HepG2 (cell line): ENCODE measurements around the gene ENTPD2. TPM values are rescaled to one million over a fixed set of nuclear protein-coding genes. Genes with fewer than 3 reads are reported as not detected.

Source experiments
- ATAC-seq: fragments of 200-7000 bp; cut with Tn5 transposase; 3 replicates; pipeline ENCODE4 v1.9.1; 2020; ENCODE audit warnings: mild to moderate bottlenecking, moderate library complexity
- BruUV-seq: library from RNA; stranded (reverse); fragments of 400-500 nt; replicated peaks from 2 replicates; lab custom pipeline; 2021; lab: Mats Ljungman, UMichigan
- CTCF ChIA-PET: fragments of 300-600 bp; formaldehyde crosslinking; extraction: SDS; loops from one replicate; lab custom pipeline; 2021; ENCODE audit warnings: low total read pairs, inconsistent platforms, low intra/inter-chr PET ratio; lab: Yijun Ruan, JAX
- POLR2A ChIA-PET: fragments of 350-600 bp; sonication (Branson Sonifier 250); formaldehyde crosslinking; loops from one replicate; lab custom pipeline; 2020; ENCODE audit warnings: antibody characterized with exemption, inconsistent platforms; lab: Yijun Ruan, JAX
- DNase-seq: peaks from one replicate; pipeline ENCODE4 v3.0.0-alpha.2; 2015; ENCODE audit warnings: low spot score
- FAIRE-seq: peaks from 3 replicates; lab custom pipeline; 2011; peaks lifted over from hg19 to GRCh38; lab: Jason Lieb, UNC
- H2AFZ ChIP-seq: one replicate; pipeline ENCODE4 v1.6.1; 2011; ENCODE audit warnings: low read length, inconsistent platforms
- H3K27ac ChIP-seq: fragments of 300-600 bp; 3 replicates; pipeline ENCODE4 v1.8.0; 2011; ENCODE audit warnings: mixed run types, mild to moderate bottlenecking, mixed read lengths, low read length, inconsistent platforms; ENCODE audit not compliant: insufficient read depth; ENCODE audit errors: extremely low read length
- H3K27me3 ChIP-seq, 2 experiments: fragments of 200-600 bp in 1 of 2; 2 replicates in 1 of 2; 3 replicates in 1 of 2; pipeline versions ENCODE4 v1.6.0 to v1.8.0; 2011; ENCODE audit warnings: low read length in 2 of 2, mild to moderate bottlenecking in 2 of 2, moderate library complexity in 2 of 2, inconsistent platforms in 1 of 2; ENCODE audit not compliant: insufficient read depth in 2 of 2, control insufficient read depth in 1 of 2
- H3K36me3 ChIP-seq, 2 experiments: fragments of 200-600 bp in 1 of 2; replicated peaks in 1 of 2; 2 replicates in 1 of 2; 3 replicates in 1 of 2; pipeline versions ENCODE4 v1.5.1 to v1.8.0; 2011; ENCODE audit warnings: low read length in 2 of 2, inconsistent platforms in 1 of 2; ENCODE audit not compliant: insufficient read depth in 2 of 2, control insufficient read depth in 1 of 2
- H3K4me1 ChIP-seq: 2 replicates; pipeline ENCODE4 v1.5.1; 2012; ENCODE audit warnings: low read length, inconsistent platforms; ENCODE audit not compliant: insufficient read depth
- H3K4me2 ChIP-seq: 2 replicates; pipeline ENCODE4 v1.6.0; 2011; ENCODE audit warnings: low read depth, low read length, inconsistent platforms
- H3K4me3 ChIP-seq, 3 experiments: fragments of 200-600 bp in 1 of 3; sonication (generic), shearing (Covaris generic) in 1 of 3; replicated peaks in 1 of 3; 2 replicates each; pipeline ENCODE4 v1.5.1; 2011 to 2016; ENCODE audit warnings: low read length in 3 of 3, inconsistent platforms in 2 of 3, low read depth in 2 of 3, mild to moderate bottlenecking in 2 of 3, control low read depth in 1 of 3, mixed read lengths in 1 of 3; ENCODE audit not compliant: insufficient read depth in 1 of 3
- H3K79me2 ChIP-seq: one replicate; pipeline ENCODE4 v1.6.1; 2011; ENCODE audit warnings: low read length, inconsistent platforms; ENCODE audit not compliant: insufficient read depth
- H3K9ac ChIP-seq: 2 replicates; pipeline ENCODE4 v1.6.0; 2011; ENCODE audit warnings: mild to moderate bottlenecking, low read depth, low read length, inconsistent platforms; ENCODE audit not compliant: insufficient read depth
- H3K9me3 ChIP-seq: 2 replicates; pipeline ENCODE4 v1.5.1; 2012; ENCODE audit warnings: mild to moderate bottlenecking, low read length
- H4K20me1 ChIP-seq: 2 replicates; pipeline ENCODE4 v1.6.0; 2011; ENCODE audit warnings: inconsistent platforms, mild to moderate bottlenecking, low read length, moderate library complexity; ENCODE audit not compliant: insufficient read depth
- AHR ChIP-seq: IDR thresholded peaks from 2 replicates; pipeline ENCODE4 v1.6.1; 2018; ENCODE audit warnings: missing genetic modification reagents, missing compliant biosample characterization
- RARA ChIP-seq: IDR thresholded peaks from 2 replicates; pipeline ENCODE4 v1.6.1; 2016; ENCODE audit warnings: missing genetic modification reagents, missing compliant biosample characterization
- WGBS: methylation state at CpG from one replicate; pipeline ENCODE4 v1.1.6; 2017; ENCODE audit warnings: low lambda C conversion rate; 5-methylcytosine and 5-hydroxymethylcytosine counted together
- in situ Hi-C: cut with HindIII; loops from 2 replicates; pipeline ENCODE4 v1.10.0; 2017; ENCODE audit warnings: low pct_unique_long_range_greater_than_20kb; ENCODE audit not compliant: extremely low pct_ligation_motif_present
- intact Hi-C: fragments of 100-400 bp; cut with micrococcal nuclease; formaldehyde crosslinking; loops from one replicate; pipeline ENCODE4 v1.10.0; 2022; ENCODE audit not compliant: unreplicated experiment
- polyA plus RNA-seq, 8 experiments: library from polyadenylated mRNA; depleted of rRNA in 3 of 8; stranded (reverse) in 7 of 8; unstranded in 1 of 8; fragments of >200 nt; fragmentation: Illumina TruSeq in 4 of 8; extraction: Trizol in 4 of 8; gene quantifications; 2 replicates each; pipeline versions ENCODE4 v1.2.1 to v1.2.3, GENCODE V29; 2011 to 2016; ENCODE audit warnings: low read depth in 4 of 8, missing spikeins in 1 of 8, mixed read lengths in 1 of 8; ENCODE audit not compliant: insufficient read depth in 1 of 8
- total RNA-seq, 5 experiments: library from RNA; depleted of rRNA; stranded (reverse); fragments of >200 nt; fragmentation: Illumina TruSeq; extraction: Trizol; gene quantifications; 2 replicates each; pipeline ENCODE4 v1.2.3, GENCODE V29; 2016; ENCODE audit warnings: low read depth in 1 of 5
- TF ChIP-seq, protein P1 (sequence below): sonication (generic); formaldehyde crosslinking; IDR thresholded peaks from 2 replicates; pipeline ENCODE4 v1.8.0; 2022; ENCODE audit warnings: missing genetic modification reagents, mild to moderate bottlenecking, inconsistent platforms, borderline replicate concordance
- TF ChIP-seq, protein P2 (sequence below), 2 experiments: fragments of 450-650 bp in 1 of 2; sonication (generic) in 1 of 2; formaldehyde crosslinking in 1 of 2; IDR thresholded peaks; 2 replicates each; pipeline versions ENCODE4 v1.6.1 to v1.8.0; 2016 to 2022; ENCODE audit warnings: antibody characterized with exemption in 1 of 2, mild to moderate bottlenecking in 1 of 2, missing genetic modification reagents in 1 of 2
- TF ChIP-seq, protein P3 (sequence below): IDR thresholded peaks from 2 replicates; pipeline ENCODE4 v1.6.1; 2016; ENCODE audit warnings: missing genetic modification reagents, missing compliant biosample characterization

The ENTPD2 gene
- total and polyA plus RNA-seq, 2 of the 13 experiments (the other 11 are each of a cell fraction or from before 2014, with no cell fraction given), result 0.95 to 3.2 TPM

DNA sequence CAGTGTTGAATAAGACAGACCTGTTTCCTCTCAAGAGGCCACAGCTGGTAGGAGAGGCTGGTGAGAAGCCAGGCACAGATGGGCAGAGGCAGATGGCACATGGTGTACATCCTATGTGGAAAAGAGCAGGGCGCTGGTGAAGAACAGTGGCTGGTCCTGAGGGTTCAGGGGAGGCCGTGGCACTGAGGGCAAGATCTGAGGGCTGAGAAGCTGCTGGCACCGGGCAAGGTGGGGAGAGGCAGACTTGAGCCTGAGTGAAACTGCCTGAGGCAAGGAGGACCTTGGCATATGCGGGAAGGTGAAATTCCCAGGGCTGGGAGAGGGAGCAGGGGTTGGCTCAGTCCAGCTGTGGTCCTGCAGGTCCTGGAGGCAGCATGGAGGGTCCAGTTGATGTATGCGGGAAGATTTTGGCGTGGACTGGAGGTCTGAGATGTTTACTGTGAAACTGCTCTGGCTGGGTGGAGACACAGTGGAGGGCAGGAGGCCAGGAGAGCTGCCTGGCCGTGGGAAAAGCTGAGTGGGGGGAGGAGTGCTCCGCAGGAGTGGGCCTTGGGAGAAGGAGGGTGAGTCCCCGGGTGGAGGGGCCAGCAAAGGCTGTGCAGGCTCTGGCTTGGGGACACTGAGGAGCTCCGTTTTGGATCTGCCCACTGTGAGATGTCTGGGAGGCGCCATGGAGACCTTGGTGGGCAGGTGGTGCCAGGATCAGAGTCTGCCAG lies 35.5 kb upstream of the ENTPD2 start:
- BruUV-seq, result no TSS peak
- no peaks in the 10 kb centered on the region for H3K9me3 ChIP-seq
- WGBS, result 91% methylated on average over 11 of the region's 11 CpGs
- no peaks in the 10 kb centered on the region for H4K20me1 ChIP-seq
- no peak overlapping the region for H3K4me3 ChIP-seq
- no peaks in the 10 kb centered on the region; a peak in 1 of 5 replicates for H3K27me3 ChIP-seq
- H3K9ac ChIP-seq, result no peak overlapping the region
- H3K27ac ChIP-seq, result no peak overlapping the region
- ATAC-seq, result no peak
- CTCF ChIA-PET, result no interaction called here
- POLR2A ChIA-PET, result no interaction called here
- in situ Hi-C loops (no loop called here), intact Hi-C loops (no loop called here)
- TF ChIP-seq RARA (CRISPR knock-in tag), result no peak
- peaks cover 8% of the 10 kb centered on the region for H3K79me2 ChIP-seq
- FAIRE-seq, result no peak
- H3K36me3 ChIP-seq, result peaks cover 3 to 11% of the 10 kb centered on the region in 2 experiments; a peak in 2 of 5 replicates
- no peak for DNase-seq
- no peak overlapping the region for H2AFZ ChIP-seq
- no peak overlapping the region for H3K4me2 ChIP-seq
- H3K4me1 ChIP-seq, result peaks cover 42% of the 10 kb centered on the region

DNA sequence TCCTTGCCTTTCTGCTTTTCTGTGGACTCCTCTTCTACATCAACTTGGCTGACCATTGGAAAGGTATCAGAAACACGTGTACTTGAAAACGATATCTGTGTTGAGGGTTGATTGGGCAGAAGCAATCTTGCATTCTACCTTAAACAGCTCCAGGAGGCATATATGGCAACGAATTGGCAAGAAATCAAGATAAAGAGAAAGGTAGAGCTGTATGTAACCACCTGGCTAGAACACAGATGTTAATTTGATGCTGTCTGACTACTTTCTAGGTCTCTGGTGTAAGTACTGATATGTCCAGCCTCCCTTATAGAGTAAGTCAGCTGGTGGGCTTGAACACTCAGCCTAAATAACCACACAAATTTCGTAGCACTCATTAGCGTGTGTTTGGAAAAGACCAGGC lies 34.3 kb upstream of the ENTPD2 start:
- ChIA-PET CTCF (no interaction called here), POLR2A (interaction anchor here (2.2 to 6.4 kb wide), 3 partner anchors 18 to 148 kb away, joined by 9 to 105 read pairs (median 13); partner anchors contain the start of genes RNF208 and SAPCD2)
- Histone ChIP-seq H4K20me1 (no peaks in the 10 kb centered on the region), H3K9me3 (no peaks in the 10 kb centered on the region), H3K36me3 (peaks cover 3 to 11% of the 10 kb centered on the region in 2 experiments; a peak in 2 of 5 replicates), H3K4me1 (peaks cover 55% of the 10 kb centered on the region), H3K27me3 (no peaks in the 10 kb centered on the region; a peak in 1 of 5 replicates), H3K4me2 (peak overlapping the region; percentile 75), H3K79me2 (peaks cover 8% of the 10 kb centered on the region), H2AFZ (no peak overlapping the region), H3K4me3 (peak overlapping the region in 2 of 3 experiments; percentile 77 to 89; a peak in 4 of 6 replicates), H3K27ac (no peak overlapping the region), H3K9ac (peak overlapping the region; percentile 77; the same call in 1 of the 2 replicates)
- 84% methylated on average over 5 of the region's 5 CpGs for WGBS
- DNase-seq (no peak), FAIRE-seq (no peak), ATAC-seq (no peak)
- in situ Hi-C loops (no loop called here), intact Hi-C loops (no loop called here)
- BruUV-seq, result TSS peak; percentile 47
- TF ChIP-seq AHR (CRISPR knock-in tag), result no peak
- TF ChIP-seq, protein P1, sequence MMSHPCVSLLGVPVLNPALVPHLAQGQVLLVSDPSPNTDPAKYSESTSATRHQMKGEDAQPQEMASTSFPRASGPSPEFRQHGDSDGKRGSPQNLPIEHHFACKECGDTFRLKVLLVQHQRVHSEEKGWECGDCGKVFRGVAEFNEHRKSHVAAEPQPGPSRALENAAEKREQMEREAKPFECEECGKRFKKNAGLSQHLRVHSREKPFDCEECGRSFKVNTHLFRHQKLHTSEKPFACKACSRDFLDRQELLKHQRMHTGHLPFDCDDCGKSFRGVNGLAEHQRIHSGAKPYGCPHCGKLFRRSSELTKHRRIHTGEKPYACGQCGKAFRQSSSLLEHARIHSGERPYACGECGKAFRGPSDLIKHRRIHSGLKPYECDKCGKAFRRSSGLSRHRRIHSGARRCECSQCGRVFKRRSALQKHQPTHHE, result no peak
- TF ChIP-seq, protein P2, sequence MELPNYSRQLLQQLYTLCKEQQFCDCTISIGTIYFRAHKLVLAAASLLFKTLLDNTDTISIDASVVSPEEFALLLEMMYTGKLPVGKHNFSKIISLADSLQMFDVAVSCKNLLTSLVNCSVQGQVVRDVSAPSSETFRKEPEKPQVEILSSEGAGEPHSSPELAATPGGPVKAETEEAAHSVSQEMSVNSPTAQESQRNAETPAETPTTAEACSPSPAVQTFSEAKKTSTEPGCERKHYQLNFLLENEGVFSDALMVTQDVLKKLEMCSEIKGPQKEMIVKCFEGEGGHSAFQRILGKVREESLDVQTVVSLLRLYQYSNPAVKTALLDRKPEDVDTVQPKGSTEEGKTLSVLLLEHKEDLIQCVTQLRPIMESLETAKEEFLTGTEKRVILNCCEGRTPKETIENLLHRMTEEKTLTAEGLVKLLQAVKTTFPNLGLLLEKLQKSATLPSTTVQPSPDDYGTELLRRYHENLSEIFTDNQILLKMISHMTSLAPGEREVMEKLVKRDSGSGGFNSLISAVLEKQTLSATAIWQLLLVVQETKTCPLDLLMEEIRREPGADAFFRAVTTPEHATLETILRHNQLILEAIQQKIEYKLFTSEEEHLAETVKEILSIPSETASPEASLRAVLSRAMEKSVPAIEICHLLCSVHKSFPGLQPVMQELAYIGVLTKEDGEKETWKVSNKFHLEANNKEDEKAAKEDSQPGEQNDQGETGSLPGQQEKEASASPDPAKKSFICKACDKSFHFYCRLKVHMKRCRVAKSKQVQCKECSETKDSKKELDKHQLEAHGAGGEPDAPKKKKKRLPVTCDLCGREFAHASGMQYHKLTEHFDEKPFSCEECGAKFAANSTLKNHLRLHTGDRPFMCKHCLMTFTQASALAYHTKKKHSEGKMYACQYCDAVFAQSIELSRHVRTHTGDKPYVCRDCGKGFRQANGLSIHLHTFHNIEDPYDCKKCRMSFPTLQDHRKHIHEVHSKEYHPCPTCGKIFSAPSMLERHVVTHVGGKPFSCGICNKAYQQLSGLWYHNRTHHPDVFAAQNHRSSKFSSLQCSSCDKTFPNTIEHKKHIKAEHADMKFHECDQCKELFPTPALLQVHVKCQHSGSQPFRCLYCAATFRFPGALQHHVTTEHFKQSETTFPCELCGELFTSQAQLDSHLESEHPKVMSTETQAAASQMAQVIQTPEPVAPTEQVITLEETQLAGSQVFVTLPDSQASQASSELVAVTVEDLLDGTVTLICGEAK (IDR thresholded peaks at IDR 0.05), result no peak
- TF ChIP-seq, protein P2 (CRISPR knock-in tag; IDR thresholded peaks at IDR 0.05), result no peak
- TF ChIP-seq, protein P3, sequence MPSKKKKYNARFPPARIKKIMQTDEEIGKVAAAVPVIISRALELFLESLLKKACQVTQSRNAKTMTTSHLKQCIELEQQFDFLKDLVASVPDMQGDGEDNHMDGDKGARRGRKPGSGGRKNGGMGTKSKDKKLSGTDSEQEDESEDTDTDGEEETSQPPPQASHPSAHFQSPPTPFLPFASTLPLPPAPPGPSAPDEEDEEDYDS, result no peak
